ENCODE results near the gene OR4D9.

DNA sequence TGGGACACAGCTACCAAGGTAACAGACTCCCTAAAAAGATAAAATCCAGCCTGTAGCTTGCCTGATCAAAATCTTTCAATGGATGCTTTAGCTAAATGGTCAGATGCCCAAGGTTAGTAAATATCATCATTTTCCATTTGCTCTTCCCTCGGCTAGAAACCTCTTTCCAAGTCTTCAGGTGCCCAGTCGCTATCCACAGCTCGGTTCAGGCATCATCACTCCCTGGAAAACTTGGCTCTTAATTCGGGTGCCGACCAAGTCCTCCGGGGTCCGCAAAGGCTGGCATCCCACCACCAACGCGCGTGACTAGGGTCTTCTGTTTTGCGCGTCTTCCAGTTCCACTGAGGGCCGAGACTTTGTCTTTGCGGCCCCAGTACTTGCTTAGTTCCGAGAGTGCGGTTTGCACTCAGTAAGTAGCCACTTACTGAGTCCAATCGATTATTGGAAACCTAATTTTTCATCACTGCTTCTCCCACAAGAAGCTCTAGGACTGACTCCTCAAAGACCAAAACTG is 44.3 kb downstream of the OR4D9 start:
- TF ChIP-seq, protein P1, sequence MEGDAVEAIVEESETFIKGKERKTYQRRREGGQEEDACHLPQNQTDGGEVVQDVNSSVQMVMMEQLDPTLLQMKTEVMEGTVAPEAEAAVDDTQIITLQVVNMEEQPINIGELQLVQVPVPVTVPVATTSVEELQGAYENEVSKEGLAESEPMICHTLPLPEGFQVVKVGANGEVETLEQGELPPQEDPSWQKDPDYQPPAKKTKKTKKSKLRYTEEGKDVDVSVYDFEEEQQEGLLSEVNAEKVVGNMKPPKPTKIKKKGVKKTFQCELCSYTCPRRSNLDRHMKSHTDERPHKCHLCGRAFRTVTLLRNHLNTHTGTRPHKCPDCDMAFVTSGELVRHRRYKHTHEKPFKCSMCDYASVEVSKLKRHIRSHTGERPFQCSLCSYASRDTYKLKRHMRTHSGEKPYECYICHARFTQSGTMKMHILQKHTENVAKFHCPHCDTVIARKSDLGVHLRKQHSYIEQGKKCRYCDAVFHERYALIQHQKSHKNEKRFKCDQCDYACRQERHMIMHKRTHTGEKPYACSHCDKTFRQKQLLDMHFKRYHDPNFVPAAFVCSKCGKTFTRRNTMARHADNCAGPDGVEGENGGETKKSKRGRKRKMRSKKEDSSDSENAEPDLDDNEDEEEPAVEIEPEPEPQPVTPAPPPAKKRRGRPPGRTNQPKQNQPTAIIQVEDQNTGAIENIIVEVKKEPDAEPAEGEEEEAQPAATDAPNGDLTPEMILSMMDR (IDR thresholded peaks at IDR 0.05), result no peak
- TF ChIP-seq SIN3A (IDR thresholded peaks at IDR 0.05; ENCODE audit: borderline replicate concordance, insufficient read depth, low read depth, low read length) (no peak), POLR2AphosphoS5 (IDR thresholded peaks at IDR 0.05; ENCODE audit: low read depth, low read length) (no peak)
